ENCODE measurements around the gene TUBB4A. TPM values are rescaled to one million over a fixed set of nuclear protein-coding genes. Genes with fewer than 3 reads are reported as not detected.

TUBB4A gene
- total and polyA plus RNA-seq, 11 donors = 0.15 to 4.8 (median 1.6) TPM

DNA sequence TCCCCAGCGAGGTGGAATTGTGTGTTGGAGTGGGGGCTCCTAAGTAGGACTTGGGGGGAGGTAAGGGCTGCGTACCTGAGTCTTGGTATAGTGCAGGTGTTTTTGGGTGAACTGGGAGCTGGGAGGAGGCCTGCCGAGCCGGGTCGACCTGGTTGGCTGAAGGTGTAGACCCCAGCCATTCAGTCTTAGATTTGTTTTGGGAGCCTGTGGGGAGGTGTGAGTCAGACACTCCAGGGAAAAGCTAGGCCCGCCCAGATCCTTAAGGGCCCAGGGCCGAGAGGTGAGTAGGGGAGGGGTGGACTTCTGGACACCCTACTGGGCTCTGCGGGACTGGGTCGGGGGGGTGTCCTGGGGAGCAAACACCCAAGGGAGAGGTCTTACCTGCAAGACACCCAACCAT lies 37.1 kb downstream of the TUBB4A start:
- WGBS, 4 donors = 42 to 53% (median 53%) methylated on average over 9 of the region's 9 CpGs
- intact Hi-C loops (cut with DNase I) = no loop called here
- DNase-seq = no peak
- Histone ChIP-seq H3K36me3 (no peaks in the 10 kb centered on the region), H3K27ac (no peak overlapping the region), H3K27me3 (peaks cover 12 to 32% (median 20%) of the 10 kb centered on the region in 9 donors), H3K4me1 (peaks cover 0 to 9% (median 4%) of the 10 kb centered on the region in 12 donors), H3K4me3 (no peak overlapping the region), H3K9me3 (no peaks in the 10 kb centered on the region)
- TF ChIP-seq, protein P1, sequence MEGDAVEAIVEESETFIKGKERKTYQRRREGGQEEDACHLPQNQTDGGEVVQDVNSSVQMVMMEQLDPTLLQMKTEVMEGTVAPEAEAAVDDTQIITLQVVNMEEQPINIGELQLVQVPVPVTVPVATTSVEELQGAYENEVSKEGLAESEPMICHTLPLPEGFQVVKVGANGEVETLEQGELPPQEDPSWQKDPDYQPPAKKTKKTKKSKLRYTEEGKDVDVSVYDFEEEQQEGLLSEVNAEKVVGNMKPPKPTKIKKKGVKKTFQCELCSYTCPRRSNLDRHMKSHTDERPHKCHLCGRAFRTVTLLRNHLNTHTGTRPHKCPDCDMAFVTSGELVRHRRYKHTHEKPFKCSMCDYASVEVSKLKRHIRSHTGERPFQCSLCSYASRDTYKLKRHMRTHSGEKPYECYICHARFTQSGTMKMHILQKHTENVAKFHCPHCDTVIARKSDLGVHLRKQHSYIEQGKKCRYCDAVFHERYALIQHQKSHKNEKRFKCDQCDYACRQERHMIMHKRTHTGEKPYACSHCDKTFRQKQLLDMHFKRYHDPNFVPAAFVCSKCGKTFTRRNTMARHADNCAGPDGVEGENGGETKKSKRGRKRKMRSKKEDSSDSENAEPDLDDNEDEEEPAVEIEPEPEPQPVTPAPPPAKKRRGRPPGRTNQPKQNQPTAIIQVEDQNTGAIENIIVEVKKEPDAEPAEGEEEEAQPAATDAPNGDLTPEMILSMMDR (IDR thresholded peaks at IDR 0.05) = no peak
- TF ChIP-seq POLR2A (IDR thresholded peaks at IDR 0.05) = no peak
- ATAC-seq = no peak

DNA sequence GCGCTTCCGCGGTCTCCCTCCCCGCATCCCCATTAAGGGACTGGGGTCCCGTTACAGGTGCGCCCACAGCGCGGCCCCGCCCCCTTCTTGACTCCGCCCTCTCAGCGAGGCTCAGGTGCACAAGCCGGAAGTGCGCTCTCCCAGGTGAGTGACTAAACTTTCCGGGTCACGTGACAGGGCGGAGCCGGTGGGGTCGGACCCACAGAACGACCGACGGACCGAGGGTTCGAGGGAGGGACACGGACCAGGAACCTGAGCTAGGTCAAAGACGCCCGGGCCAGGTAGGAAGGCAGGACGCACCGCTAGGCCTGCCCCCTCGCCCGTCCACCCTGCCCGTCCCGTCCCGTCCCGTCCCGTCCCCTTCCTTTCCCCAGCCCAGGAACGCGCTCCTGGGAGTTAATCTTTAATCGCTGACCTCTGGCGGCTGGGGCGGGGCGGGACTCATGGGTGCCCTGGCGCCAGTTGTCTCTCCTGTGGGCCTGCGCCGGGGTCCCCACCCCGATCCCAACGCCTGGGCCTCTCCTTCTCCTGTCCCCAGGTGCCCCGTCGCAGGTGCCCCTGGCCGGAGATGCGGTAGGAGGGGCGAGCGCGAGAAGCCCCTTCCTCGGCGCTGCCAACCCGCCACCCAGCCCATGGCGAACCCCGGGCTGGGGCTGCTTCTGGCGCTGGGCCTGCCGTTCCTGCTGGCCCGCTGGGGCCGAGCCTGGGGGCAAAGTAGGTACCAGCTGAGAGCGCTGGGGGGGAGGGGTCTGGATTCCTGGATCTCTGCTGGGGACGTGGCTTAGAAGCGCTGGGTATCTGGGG lies 37.8 kb downstream of the TUBB4A start, which contains the start of gene CRB3:
TSS of gene CRB3 (plus strand) at position 202 of the 804 bp plus-strand sequence. CDS start at position 633, 431 bp downstream.
- peak within 1 kb of the TSS in 1 of 12 donors; percentile 15 for H3K4me3 ChIP-seq
- H3K4me1 ChIP-seq = peaks cover 0 to 17% (median 4%) of the 10 kb centered on the region in 12 donors
- no peak within 1 kb of the TSS for H3K27ac ChIP-seq
- H3K27me3 ChIP-seq = peaks cover 12 to 32% (median 20%) of the 10 kb centered on the region in 9 donors
- DNase-seq (no peak), ATAC-seq (no peak)
- no peaks in the 10 kb centered on the region for H3K36me3 ChIP-seq
- intact Hi-C loops (cut with DNase I) = no loop called here
- WGBS, 4 donors = 3 to 10% (median 5%) methylated on average over 28 to 65 of the region's 65 CpGs
- no peaks in the 10 kb centered on the region for H3K9me3 ChIP-seq
- TF ChIP-seq, protein P1 (IDR thresholded peaks at IDR 0.05) = no peak
- no peak for TF ChIP-seq POLR2A (IDR thresholded peaks at IDR 0.05)

DNA sequence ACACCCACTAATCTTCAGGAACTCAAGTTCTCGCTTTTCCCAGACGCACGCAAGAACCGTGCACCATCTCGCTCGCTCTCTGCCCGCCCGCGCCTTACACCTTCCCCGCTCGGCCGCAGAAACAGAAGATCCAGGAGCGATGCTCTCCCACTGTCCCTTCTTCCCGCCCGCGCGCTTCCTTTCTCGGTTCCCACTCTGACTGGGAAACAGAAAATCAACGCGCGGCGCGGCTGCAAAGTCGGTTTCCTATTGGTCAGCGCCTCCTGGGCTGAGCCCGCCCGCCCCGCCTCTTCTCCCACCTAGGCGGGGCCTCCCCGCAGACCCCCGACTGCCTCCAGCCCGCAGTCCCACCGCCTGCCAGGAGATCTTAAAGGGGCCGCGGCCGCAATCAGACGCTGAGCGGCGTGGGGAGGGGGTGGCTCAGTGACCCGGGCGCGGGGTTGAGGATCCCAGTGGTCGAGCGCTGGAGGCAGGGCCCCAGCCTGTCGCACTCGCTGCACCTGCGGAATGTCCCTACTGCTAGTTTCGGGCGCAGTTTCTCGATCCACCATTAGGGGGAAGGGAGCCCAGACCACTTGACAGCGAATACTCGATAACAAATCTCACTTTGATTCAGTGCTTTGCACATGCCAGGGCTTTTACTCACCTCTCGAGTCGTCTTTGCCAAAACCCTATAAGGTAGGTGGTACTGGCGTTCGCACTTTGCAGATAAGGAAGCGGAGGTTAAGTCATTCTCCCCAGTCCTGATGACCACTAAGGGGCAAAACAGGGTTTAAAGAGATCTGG lies 41.8 kb downstream of the TUBB4A start:
- H3K9me3 ChIP-seq = peaks cover 0 to under 1% (median 0%) of the 10 kb centered on the region in 12 donors
- intact Hi-C loops (cut with DNase I) = loop anchor here in 1 of 10 donors (1.0 kb wide), 1 partner anchor 35 kb away; no protein-coding TSS in a partner anchor
- peaks cover 0 to 32% (median 8%) of the 10 kb centered on the region in 12 donors for H3K4me1 ChIP-seq
- DNase-seq = peak; percentile 95 to 98 (median 98)
- TF ChIP-seq, protein P1 (IDR thresholded peaks at IDR 0.05) = peak; percentile 15 to 69 (median 54)
- peak in 1 of 2 donors; percentile 31 for TF ChIP-seq POLR2A (IDR thresholded peaks at IDR 0.05)
- peak; percentile 92 to 96 (median 94) for ATAC-seq
- peak overlapping the region; percentile 32 to 89 (median 78) for H3K4me3 ChIP-seq
- WGBS, 4 donors = 0 to 1% (median 0%) methylated on average over 35 to 57 of the region's 57 CpGs
- H3K36me3 ChIP-seq = peaks cover 0 to 9% (median under 1%) of the 10 kb centered on the region in 9 donors
- H3K27me3 ChIP-seq = peaks cover 12 to 27% (median 17%) of the 10 kb centered on the region in 9 donors
- H3K27ac ChIP-seq = peak overlapping the region in 11 of 12 donors; percentile 55 to 91 (median 75)

Measured in heart left ventricle (tissue), 16 donors.